ENCODE results near the gene ATG4D. TPM values are rescaled to one million over a fixed set of nuclear protein-coding genes. Genes with fewer than 3 reads are reported as not detected.

ATG4D gene
- total and polyA plus RNA-seq, 10 of the 15 experiments (the other 5 are each of a cell fraction or from before 2014, with no cell fraction given) = 0.39 to 28.7 (median 13.4) TPM

DNA sequence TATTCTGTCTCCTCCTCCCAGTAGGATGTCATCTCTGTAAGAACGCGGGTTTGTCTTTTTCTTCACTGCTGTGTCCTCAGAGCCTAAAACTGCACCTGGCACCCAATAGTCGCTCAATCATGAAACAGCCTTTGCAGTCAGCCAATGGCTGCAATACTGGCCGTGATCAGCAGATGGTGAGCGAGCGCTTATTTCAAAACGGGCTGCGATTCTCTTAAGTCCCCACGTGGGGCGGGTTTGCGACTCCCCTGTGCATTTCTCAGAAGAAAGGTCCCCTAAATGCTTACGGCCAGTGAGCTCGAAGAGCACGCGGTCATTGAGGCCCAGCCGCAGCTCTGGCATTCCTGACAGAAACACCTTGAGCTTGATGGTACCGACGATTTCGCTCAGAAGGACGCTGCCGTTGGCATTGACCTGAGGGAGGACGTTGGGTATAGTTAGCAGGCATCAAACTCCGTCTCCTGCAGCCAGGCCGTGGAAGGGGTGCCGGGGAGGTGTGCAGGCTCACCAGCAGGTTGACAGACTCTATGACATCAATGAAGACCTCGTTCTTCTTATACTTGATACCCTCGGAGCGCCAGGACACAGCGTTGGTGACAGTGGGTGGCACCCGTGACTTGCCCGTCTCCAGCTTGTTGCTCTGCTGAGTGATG is 37.4 kb downstream of the ATG4D start (continued):
- TF ChIP-seq, protein P1, sequence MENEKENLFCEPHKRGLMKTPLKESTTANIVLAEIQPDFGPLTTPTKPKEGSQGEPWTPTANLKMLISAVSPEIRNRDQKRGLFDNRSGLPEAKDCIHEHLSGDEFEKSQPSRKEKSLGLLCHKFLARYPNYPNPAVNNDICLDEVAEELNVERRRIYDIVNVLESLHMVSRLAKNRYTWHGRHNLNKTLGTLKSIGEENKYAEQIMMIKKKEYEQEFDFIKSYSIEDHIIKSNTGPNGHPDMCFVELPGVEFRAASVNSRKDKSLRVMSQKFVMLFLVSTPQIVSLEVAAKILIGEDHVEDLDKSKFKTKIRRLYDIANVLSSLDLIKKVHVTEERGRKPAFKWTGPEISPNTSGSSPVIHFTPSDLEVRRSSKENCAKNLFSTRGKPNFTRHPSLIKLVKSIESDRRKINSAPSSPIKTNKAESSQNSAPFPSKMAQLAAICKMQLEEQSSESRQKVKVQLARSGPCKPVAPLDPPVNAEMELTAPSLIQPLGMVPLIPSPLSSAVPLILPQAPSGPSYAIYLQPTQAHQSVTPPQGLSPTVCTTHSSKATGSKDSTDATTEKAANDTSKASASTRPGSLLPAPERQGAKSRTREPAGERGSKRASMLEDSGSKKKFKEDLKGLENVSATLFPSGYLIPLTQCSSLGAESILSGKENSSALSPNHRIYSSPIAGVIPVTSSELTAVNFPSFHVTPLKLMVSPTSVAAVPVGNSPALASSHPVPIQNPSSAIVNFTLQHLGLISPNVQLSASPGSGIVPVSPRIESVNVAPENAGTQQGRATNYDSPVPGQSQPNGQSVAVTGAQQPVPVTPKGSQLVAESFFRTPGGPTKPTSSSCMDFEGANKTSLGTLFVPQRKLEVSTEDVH (IDR thresholded peaks at IDR 0.05; ENCODE audit: low read depth, partially characterized antibody) = no peak
- TF ChIP-seq NFYA (IDR thresholded peaks at IDR 0.05; ENCODE audit: borderline replicate concordance, low read depth, low read length) = no peak
- TF ChIP-seq, protein P2, sequence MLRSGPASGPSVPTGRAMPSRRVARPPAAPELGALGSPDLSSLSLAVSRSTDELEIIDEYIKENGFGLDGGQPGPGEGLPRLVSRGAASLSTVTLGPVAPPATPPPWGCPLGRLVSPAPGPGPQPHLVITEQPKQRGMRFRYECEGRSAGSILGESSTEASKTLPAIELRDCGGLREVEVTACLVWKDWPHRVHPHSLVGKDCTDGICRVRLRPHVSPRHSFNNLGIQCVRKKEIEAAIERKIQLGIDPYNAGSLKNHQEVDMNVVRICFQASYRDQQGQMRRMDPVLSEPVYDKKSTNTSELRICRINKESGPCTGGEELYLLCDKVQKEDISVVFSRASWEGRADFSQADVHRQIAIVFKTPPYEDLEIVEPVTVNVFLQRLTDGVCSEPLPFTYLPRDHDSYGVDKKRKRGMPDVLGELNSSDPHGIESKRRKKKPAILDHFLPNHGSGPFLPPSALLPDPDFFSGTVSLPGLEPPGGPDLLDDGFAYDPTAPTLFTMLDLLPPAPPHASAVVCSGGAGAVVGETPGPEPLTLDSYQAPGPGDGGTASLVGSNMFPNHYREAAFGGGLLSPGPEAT (IDR thresholded peaks at IDR 0.05; ENCODE audit: low read depth) = no peak
- no peak for TF ChIP-seq HDAC2 (IDR thresholded peaks at IDR 0.05)
- no peak for TF ChIP-seq KAT2A (conservative IDR thresholded peaks at IDR 0.05; ENCODE audit: control insufficient read depth, low read depth, low read length)
- no peak for TF ChIP-seq NR2F1 (conservative IDR thresholded peaks at IDR 0.05)
- peak; percentile 40; the same call in 1 of the 2 replicates for TF ChIP-seq MXI1 (IDR thresholded peaks at IDR 0.05; ENCODE audit: low read depth, low read length)
- TF ChIP-seq, protein P3, sequence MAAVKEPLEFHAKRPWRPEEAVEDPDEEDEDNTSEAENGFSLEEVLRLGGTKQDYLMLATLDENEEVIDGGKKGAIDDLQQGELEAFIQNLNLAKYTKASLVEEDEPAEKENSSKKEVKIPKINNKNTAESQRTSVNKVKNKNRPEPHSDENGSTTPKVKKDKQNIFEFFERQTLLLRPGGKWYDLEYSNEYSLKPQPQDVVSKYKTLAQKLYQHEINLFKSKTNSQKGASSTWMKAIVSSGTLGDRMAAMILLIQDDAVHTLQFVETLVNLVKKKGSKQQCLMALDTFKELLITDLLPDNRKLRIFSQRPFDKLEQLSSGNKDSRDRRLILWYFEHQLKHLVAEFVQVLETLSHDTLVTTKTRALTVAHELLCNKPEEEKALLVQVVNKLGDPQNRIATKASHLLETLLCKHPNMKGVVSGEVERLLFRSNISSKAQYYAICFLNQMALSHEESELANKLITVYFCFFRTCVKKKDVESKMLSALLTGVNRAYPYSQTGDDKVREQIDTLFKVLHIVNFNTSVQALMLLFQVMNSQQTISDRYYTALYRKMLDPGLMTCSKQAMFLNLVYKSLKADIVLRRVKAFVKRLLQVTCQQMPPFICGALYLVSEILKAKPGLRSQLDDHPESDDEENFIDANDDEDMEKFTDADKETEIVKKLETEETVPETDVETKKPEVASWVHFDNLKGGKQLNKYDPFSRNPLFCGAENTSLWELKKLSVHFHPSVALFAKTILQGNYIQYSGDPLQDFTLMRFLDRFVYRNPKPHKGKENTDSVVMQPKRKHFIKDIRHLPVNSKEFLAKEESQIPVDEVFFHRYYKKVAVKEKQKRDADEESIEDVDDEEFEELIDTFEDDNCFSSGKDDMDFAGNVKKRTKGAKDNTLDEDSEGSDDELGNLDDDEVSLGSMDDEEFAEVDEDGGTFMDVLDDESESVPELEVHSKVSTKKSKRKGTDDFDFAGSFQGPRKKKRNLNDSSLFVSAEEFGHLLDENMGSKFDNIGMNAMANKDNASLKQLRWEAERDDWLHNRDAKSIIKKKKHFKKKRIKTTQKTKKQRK (IDR thresholded peaks at IDR 0.05; ENCODE audit: low read depth, low read length) = no peak
- TF ChIP-seq SMAD5 (IDR thresholded peaks at IDR 0.05; ENCODE audit: low read depth) = no peak
- TF ChIP-seq, protein P4, sequence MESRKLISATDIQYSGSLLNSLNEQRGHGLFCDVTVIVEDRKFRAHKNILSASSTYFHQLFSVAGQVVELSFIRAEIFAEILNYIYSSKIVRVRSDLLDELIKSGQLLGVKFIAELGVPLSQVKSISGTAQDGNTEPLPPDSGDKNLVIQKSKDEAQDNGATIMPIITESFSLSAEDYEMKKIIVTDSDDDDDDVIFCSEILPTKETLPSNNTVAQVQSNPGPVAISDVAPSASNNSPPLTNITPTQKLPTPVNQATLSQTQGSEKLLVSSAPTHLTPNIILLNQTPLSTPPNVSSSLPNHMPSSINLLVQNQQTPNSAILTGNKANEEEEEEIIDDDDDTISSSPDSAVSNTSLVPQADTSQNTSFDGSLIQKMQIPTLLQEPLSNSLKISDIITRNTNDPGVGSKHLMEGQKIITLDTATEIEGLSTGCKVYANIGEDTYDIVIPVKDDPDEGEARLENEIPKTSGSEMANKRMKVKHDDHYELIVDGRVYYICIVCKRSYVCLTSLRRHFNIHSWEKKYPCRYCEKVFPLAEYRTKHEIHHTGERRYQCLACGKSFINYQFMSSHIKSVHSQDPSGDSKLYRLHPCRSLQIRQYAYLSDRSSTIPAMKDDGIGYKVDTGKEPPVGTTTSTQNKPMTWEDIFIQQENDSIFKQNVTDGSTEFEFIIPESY (IDR thresholded peaks at IDR 0.05) = no peak
- TF ChIP-seq FOXM1 (IDR thresholded peaks at IDR 0.05; ENCODE audit: low read depth, low read length) = peak; percentile 70
- no peak for TF ChIP-seq SREBF1 (IDR thresholded peaks at IDR 0.05; ENCODE audit: low read length)
- TF ChIP-seq BACH1 (IDR thresholded peaks at IDR 0.05; ENCODE audit: borderline replicate concordance) = no peak
- no peak for TF ChIP-seq NR2C1 (IDR thresholded peaks at IDR 0.05)
- TF ChIP-seq KLF5 (IDR thresholded peaks at IDR 0.05; ENCODE audit: partially characterized antibody) = no peak
- no peak for TF ChIP-seq SP1 (IDR thresholded peaks at IDR 0.05; ENCODE audit: low read depth, low read length)
- no peak for TF ChIP-seq FOS (IDR thresholded peaks at IDR 0.05; ENCODE audit: borderline replicate concordance, extremely low read depth, insufficient read length)
- TF ChIP-seq FOXK2 (IDR thresholded peaks at IDR 0.05) = no peak
- peak; percentile 14 for TF ChIP-seq RELA (IDR thresholded peaks at IDR 0.05; ENCODE audit: borderline replicate concordance, partially characterized antibody)
- TF ChIP-seq BCL11A (IDR thresholded peaks at IDR 0.05; ENCODE audit: low read depth, low read length) = no peak
- TF ChIP-seq JUND (IDR thresholded peaks at IDR 0.05; ENCODE audit: low read depth, low read length) = no peak
- no peak for TF ChIP-seq SIX5 (IDR thresholded peaks at IDR 0.05; ENCODE audit: low read depth, low read length, severe bottlenecking)

All from GM12878 (cell line).